Keratinocyte (primary cell): ENCODE data around the gene SPATA31C1. TPM values are rescaled to one million over a fixed set of nuclear protein-coding genes. Genes with fewer than 3 reads are reported as not detected.

Experiments
- DNase-seq: peaks from one replicate; pipeline ENCODE4 v3.0.0-alpha.2; 2011; ENCODE audit warnings: low read depth, missing footprints, low spot score
- FAIRE-seq: peaks from 2 replicates; lab custom pipeline; 2011; peaks lifted over from hg19 to GRCh38; lab: Jason Lieb, UNC
- H2AFZ ChIP-seq: 2 replicates; pipeline ENCODE4 v1.6.0; 2012; ENCODE audit warnings: low read length, control low read depth, inconsistent platforms; ENCODE audit not compliant: control insufficient read depth
- H3K27ac ChIP-seq: 2 replicates; pipeline ENCODE4 v1.5.1; 2011; ENCODE audit warnings: low read length; ENCODE audit not compliant: control insufficient read depth, insufficient read depth
- H3K27me3 ChIP-seq: 3 replicates; pipeline ENCODE4 v1.6.0; 2011; ENCODE audit warnings: low read length; ENCODE audit not compliant: control insufficient read depth, insufficient read depth; ENCODE audit errors: extremely low read depth
- H3K36me3 ChIP-seq, 2 experiments: 2 replicates in 1 of 2; 3 replicates in 1 of 2; pipeline ENCODE4 v1.5.1; 2011; ENCODE audit warnings: low read length in 2 of 2, mild to moderate bottlenecking in 1 of 2; ENCODE audit not compliant: control insufficient read depth in 2 of 2, insufficient read depth in 2 of 2; ENCODE audit errors: extremely low read depth in 1 of 2
- H3K4me1 ChIP-seq: 3 replicates; pipeline ENCODE4 v1.5.1; 2011; ENCODE audit warnings: low read length; ENCODE audit not compliant: control insufficient read depth, insufficient read depth; ENCODE audit errors: extremely low read depth
- H3K4me2 ChIP-seq: 3 replicates; pipeline ENCODE4 v1.6.0; 2011; ENCODE audit warnings: low read depth, low read length; ENCODE audit not compliant: control insufficient read depth, insufficient read depth; ENCODE audit errors: extremely low read depth
- H3K4me3 ChIP-seq, 3 experiments: fragments of 200-600 bp in 1 of 3; sonication (generic) in 1 of 3; 2 replicates in 2 of 3; 3 replicates in 1 of 3; pipeline ENCODE4 v1.5.1; 2011 to 2016; ENCODE audit warnings: low read length in 3 of 3, mild to moderate bottlenecking in 3 of 3, control low read depth in 2 of 3, inconsistent platforms in 1 of 3, low read depth in 1 of 3, mixed read lengths in 1 of 3, mixed run types in 1 of 3, moderate library complexity in 1 of 3; ENCODE audit not compliant: control insufficient read depth in 2 of 3, insufficient read depth in 2 of 3; ENCODE audit errors: extremely low read depth in 1 of 3
- H3K79me2 ChIP-seq: 2 replicates; pipeline ENCODE4 v1.6.0; 2012; ENCODE audit warnings: low read length; ENCODE audit not compliant: control insufficient read depth, insufficient read depth
- H3K9ac ChIP-seq: 3 replicates; pipeline ENCODE4 v1.6.0; 2011; ENCODE audit warnings: low read length; ENCODE audit not compliant: control insufficient read depth, insufficient read depth; ENCODE audit errors: extremely low read depth
- H3K9me1 ChIP-seq: 3 replicates; pipeline ENCODE4 v1.6.0; 2011; ENCODE audit warnings: low read length; ENCODE audit not compliant: control insufficient read depth, insufficient read depth; ENCODE audit errors: extremely low read depth
- H3K9me3 ChIP-seq: 2 replicates; pipeline ENCODE4 v1.5.1; 2012; ENCODE audit warnings: low read depth, low read length; ENCODE audit not compliant: control insufficient read depth
- H4K20me1 ChIP-seq: 3 replicates; pipeline ENCODE4 v1.6.0; 2011; ENCODE audit warnings: low read length; ENCODE audit not compliant: control insufficient read depth, insufficient read depth; ENCODE audit errors: extremely low read depth
- CTCF ChIP-seq, 3 experiments: IDR thresholded peaks in 1 of 3; conservative IDR thresholded peaks in 1 of 3; optimal IDR thresholded peaks in 1 of 3; 2 replicates in 2 of 3; 3 replicates in 1 of 3; pipeline versions ENCODE3 to v1.5.1; 2011; ENCODE audit warnings: low read length in 3 of 3, mild to moderate bottlenecking in 3 of 3, moderate library complexity in 2 of 3, control low read depth in 1 of 3, inconsistent platforms in 1 of 3; ENCODE audit not compliant: insufficient read depth in 2 of 3; ENCODE audit errors: extremely low read depth in 1 of 3
- EZH2 ChIP-seq: IDR thresholded peaks from one replicate; pipeline ENCODE4 v1.6.1; 2012; ENCODE audit warnings: inconsistent platforms, mild to moderate bottlenecking, low read length, moderate library complexity
- dilution Hi-C: fragments of 300-500 bp; cut with MboI; formaldehyde crosslinking; loops from one replicate; pipeline ENCODE4 v1.7.0; 2020; ENCODE audit warnings: low sequenced_read_pairs; ENCODE audit not compliant: extremely low pct_ligation_motif_present
- polyA plus RNA-seq, 5 experiments: library from polyadenylated mRNA; depleted of rRNA in 3 of 5; stranded (reverse) in 3 of 5; stranded (forward) in 1 of 5; unstranded in 1 of 5; fragments of >200 nt; gene quantifications; 1 replicate in 1 of 5; 2 replicates in 3 of 5; 3 replicates in 1 of 5; pipeline versions ENCODE4 v1.2.1 to v1.2.3, GENCODE V29; 2011 to 2012; ENCODE audit warnings: missing spikeins in 2 of 5, low read depth in 1 of 5, low replicate concordance in 1 of 5

The SPATA31C1 gene
- polyA plus RNA-seq, 1 donor (not counting 4 experiments of a cell fraction or from before 2014, with no cell fraction given) = not detected

- Histone ChIP-seq H3K4me3 (no peak overlapping the region), H2AFZ (no peak overlapping the region), H3K9me1 (no peaks in the 10 kb centered on the region), H3K79me2 (no peaks in the 10 kb centered on the region), H3K27ac (no peak overlapping the region), H3K9me3 (no peaks in the 10 kb centered on the region), H3K36me3 (no peaks in the 10 kb centered on the region), H3K4me1 (no peaks in the 10 kb centered on the region), H4K20me1 (no peaks in the 10 kb centered on the region), H3K9ac (no peak overlapping the region), H3K4me2 (no peak overlapping the region), H3K27me3 (no peaks in the 10 kb centered on the region)
- TF ChIP-seq CTCF (optimal IDR thresholded peaks at IDR 0.05 in 1 of 3, IDR thresholded peaks at IDR 0.05 in 1 of 3, conservative IDR thresholded peaks at IDR 0.05 in 1 of 3; ENCODE audit: extremely low read depth in 1 of 3, insufficient read depth in 2 of 3, low read length in 3 of 3) (no peak), EZH2 (no peak)
- dilution Hi-C loops = no loop called here
- FAIRE-seq (no peak), DNase-seq (no peak)
Observed at GRCh38 chr9:87884578-87885459, 32.9 kb upstream of the SPATA31C1 start.

GRCh38 chr9:87885484-87886189 is 32.1 kb upstream of the SPATA31C1 start:
- TF ChIP-seq EZH2 = no peak
- no peak for TF ChIP-seq CTCF (optimal IDR thresholded peaks at IDR 0.05 in 1 of 3, IDR thresholded peaks at IDR 0.05 in 1 of 3, conservative IDR thresholded peaks at IDR 0.05 in 1 of 3; ENCODE audit: extremely low read depth in 1 of 3, insufficient read depth in 2 of 3, low read length in 3 of 3)
- Histone ChIP-seq H3K9me1 (no peaks in the 10 kb centered on the region), H3K36me3 (no peaks in the 10 kb centered on the region), H3K4me2 (no peak overlapping the region), H3K27me3 (no peaks in the 10 kb centered on the region), H2AFZ (no peak overlapping the region), H3K4me3 (no peak overlapping the region), H3K27ac (no peak overlapping the region), H3K9me3 (no peaks in the 10 kb centered on the region), H3K4me1 (no peaks in the 10 kb centered on the region), H3K79me2 (no peaks in the 10 kb centered on the region), H3K9ac (no peak overlapping the region), H4K20me1 (no peaks in the 10 kb centered on the region)
- FAIRE-seq (no peak), DNase-seq (no peak)
- dilution Hi-C loops = no loop called here
